Effector memory CD8-positive, alpha-beta T cell (primary cell): ENCODE data around the gene TNS2.
"Not testable (repeated sequence)": the region's sequence is repeated elsewhere in the genome, so short reads cannot be mapped to it uniquely, and the experiment has no call there.

Source experiments
- ATAC-seq: fragments of 150-1000 bp; cut with Tn5 transposase; replicated peaks from 2 replicates; pipeline ENCODE4 v1.10.0; 2021; ENCODE audit warnings: mild to moderate bottlenecking, moderate library complexity
- DNase-seq, 3 experiments: peaks; one replicate each; pipeline ENCODE4 v3.0.0; 2021
- H3K27ac Mint-ChIP-seq, 2 donors: one replicate each; pipeline ENCODE4 v1.8.0; 2022; ENCODE audit warnings: mild to moderate bottlenecking in 2 of 2, mixed read lengths in 2 of 2, moderate library complexity in 2 of 2
- H3K27me3 Mint-ChIP-seq, 2 donors: one replicate each; pipeline ENCODE4 v1.8.0; 2022; ENCODE audit warnings: mixed read lengths in 2 of 2
- H3K36me3 Mint-ChIP-seq: one replicate; pipeline ENCODE4 v1.8.0; 2022; ENCODE audit warnings: mild to moderate bottlenecking, moderate library complexity, mixed read lengths; ENCODE audit not compliant: insufficient read depth
- H3K4me1 Mint-ChIP-seq, 2 donors: one replicate each; pipeline ENCODE4 v1.8.0; 2022; ENCODE audit warnings: low read depth in 2 of 2, mixed read lengths in 2 of 2
- H3K4me3 Mint-ChIP-seq, 2 donors: one replicate each; pipeline ENCODE4 v1.8.0; 2022; ENCODE audit warnings: mild to moderate bottlenecking in 2 of 2, mixed read lengths in 2 of 2, moderate library complexity in 2 of 2
- H3K9me3 Mint-ChIP-seq, 2 donors: one replicate each; pipeline ENCODE4 v1.8.0; 2022; ENCODE audit warnings: mixed read lengths in 2 of 2
- total RNA-seq, 9 experiments: gene quantifications; one replicate each; lab custom pipeline; 2026; lab: John Stamatoyannopoulos, UW

TNS2 gene
- 2.2 to 5.5 (median 3.4) reads per million in 9 experiments for total RNA-seq

GRCh38 chr12:53049571-53050318 is at the start of gene TNS2:
Gene TNS2 (plus strand): TSS chr12:53050065. CDS start chr12:53050186, 121 bp downstream.
- H3K27me3 Mint-ChIP-seq: no peaks in the 10 kb centered on the region
- DNase-seq (no peak), ATAC-seq (no peak)
- H3K9me3 Mint-ChIP-seq: no peaks in the 10 kb centered on the region
- H3K36me3 Mint-ChIP-seq: peaks cover 6% of the 10 kb centered on the region
- H3K27ac Mint-ChIP-seq: peak within 1 kb of the TSS; percentile 25 to 77
- peaks cover 11 to 23% of the 10 kb centered on the region in 2 donors for H3K4me1 Mint-ChIP-seq
- no peak within 1 kb of the TSS for H3K4me3 Mint-ChIP-seq

GRCh38 chr12:53004178-53004577 is 45.7 kb upstream of the TNS2 start:
- Mint-ChIP-seq H3K4me3 (no peak overlapping the region), H3K27ac (peak overlapping the region in 1 of 2 donors; percentile 62), H3K4me1 (peaks cover 18 to 23% of the 10 kb centered on the region in 2 donors), H3K27me3 (peaks cover 6 to 11% of the 10 kb centered on the region in 2 donors), H3K36me3 (peaks cover 22% of the 10 kb centered on the region), H3K9me3 (no peaks in the 10 kb centered on the region)
- DNase-seq: no peak
- ATAC-seq: no peak

- peaks cover 5 to 11% of the 10 kb centered on the region in 2 donors for H3K27me3 Mint-ChIP-seq
- peak overlapping the region in 1 of 2 donors; percentile 62 for H3K27ac Mint-ChIP-seq
- no peak for ATAC-seq
- peak overlapping the region in 1 of 2 donors; percentile 97 for H3K4me3 Mint-ChIP-seq
- no peaks in the 10 kb centered on the region for H3K9me3 Mint-ChIP-seq
- H3K4me1 Mint-ChIP-seq: peaks cover 20 to 23% of the 10 kb centered on the region in 2 donors
- peaks cover 25% of the 10 kb centered on the region for H3K36me3 Mint-ChIP-seq
- no peak for DNase-seq
Observed at GRCh38 chr12:53004582-53004981, 45.3 kb upstream of the TNS2 start.

- no peak for DNase-seq
- peaks cover 25% of the 10 kb centered on the region for H3K36me3 Mint-ChIP-seq
- peak overlapping the region; percentile 97 to 100 for H3K4me3 Mint-ChIP-seq
- H3K27me3 Mint-ChIP-seq: peaks cover 0 to 11% of the 10 kb centered on the region in 2 donors
- H3K9me3 Mint-ChIP-seq: no peaks in the 10 kb centered on the region
- peak overlapping the region; percentile 93 to 99 for H3K27ac Mint-ChIP-seq
- ATAC-seq: no peak
- H3K4me1 Mint-ChIP-seq: peaks cover 28 to 29% of the 10 kb centered on the region in 2 donors
Observed at GRCh38 chr12:53005215-53005985, 44.5 kb upstream of the TNS2 start.

GRCh38 chr12:53005986-53006809 is 43.7 kb upstream of the TNS2 start, which contains the start of gene EIF4B:
Gene EIF4B (plus strand): TSS chr12:53006456. CDS start chr12:53006484, 28 bp downstream.
- Mint-ChIP-seq H3K36me3 (peaks cover 30% of the 10 kb centered on the region), H3K4me3 (peak within 1 kb of the TSS; percentile 97 to 100), H3K27me3 (peaks cover 0 to 8% of the 10 kb centered on the region in 2 donors), H3K4me1 (peaks cover 30 to 36% of the 10 kb centered on the region in 2 donors), H3K9me3 (no peaks in the 10 kb centered on the region), H3K27ac (peak within 1 kb of the TSS; percentile 93 to 99)
- ATAC-seq: peak; percentile 86
- peak; percentile 98 to 99 (median 99) for DNase-seq

- Mint-ChIP-seq H3K27ac (peak overlapping the region; percentile 93 to 99), H3K36me3 (peaks cover 32% of the 10 kb centered on the region), H3K9me3 (no peaks in the 10 kb centered on the region), H3K27me3 (peaks cover 0 to 2% of the 10 kb centered on the region in 2 donors), H3K4me1 (peaks cover 33 to 42% of the 10 kb centered on the region in 2 donors), H3K4me3 (peak overlapping the region; percentile 97 to 100)
- ATAC-seq (peak; percentile 14), DNase-seq (peak; percentile 59 to 62 (median 61))
Observed at GRCh38 chr12:53006810-53007309, 43.0 kb upstream of the TNS2 start.

- Mint-ChIP-seq H3K9me3 (no peaks in the 10 kb centered on the region), H3K27ac (peak overlapping the region; percentile 93 to 99), H3K4me3 (peak overlapping the region; percentile 97 to 100), H3K36me3 (peaks cover 36% of the 10 kb centered on the region), H3K27me3 (no peaks in the 10 kb centered on the region), H3K4me1 (peaks cover 33 to 45% of the 10 kb centered on the region in 2 donors)
- DNase-seq (no peak), ATAC-seq (no peak)
Observed at GRCh38 chr12:53007343-53007742, 42.5 kb upstream of the TNS2 start.

- not testable (repeated sequence) for H3K9me3 Mint-ChIP-seq, H3K27me3 Mint-ChIP-seq, DNase-seq, ATAC-seq
- Mint-ChIP-seq H3K36me3 (peaks cover 37% of the 10 kb centered on the region), H3K4me3 (peak overlapping the region; percentile 97 to 100), H3K27ac (peak overlapping the region in 1 of 2 donors; percentile 99), H3K4me1 (peaks cover 33 to 45% of the 10 kb centered on the region in 2 donors)
Observed at GRCh38 chr12:53008760-53009159, 41.1 kb upstream of the TNS2 start.

GRCh38 chr12:53010955-53011354 is 38.9 kb upstream of the TNS2 start:
- peaks cover 44% of the 10 kb centered on the region for H3K36me3 Mint-ChIP-seq
- DNase-seq (no peak), ATAC-seq (no peak)
- H3K27me3 Mint-ChIP-seq: no peaks in the 10 kb centered on the region
- H3K4me3 Mint-ChIP-seq: no peak overlapping the region
- H3K27ac Mint-ChIP-seq: peak overlapping the region in 1 of 2 donors; percentile 70
- peaks cover 35 to 48% of the 10 kb centered on the region in 2 donors for H3K4me1 Mint-ChIP-seq
- no peaks in the 10 kb centered on the region for H3K9me3 Mint-ChIP-seq

GRCh38 chr12:53011889-53012288 is 38.0 kb upstream of the TNS2 start:
- peaks cover 44% of the 10 kb centered on the region for H3K36me3 Mint-ChIP-seq
- H3K27ac Mint-ChIP-seq: peak overlapping the region in 1 of 2 donors; percentile 25
- H3K27me3 Mint-ChIP-seq: no peaks in the 10 kb centered on the region
- no peak for ATAC-seq
- peaks cover 29 to 48% of the 10 kb centered on the region in 2 donors for H3K4me1 Mint-ChIP-seq
- no peak for DNase-seq
- H3K4me3 Mint-ChIP-seq: no peak overlapping the region
- no peaks in the 10 kb centered on the region for H3K9me3 Mint-ChIP-seq

GRCh38 chr12:53012928-53013327 is 36.9 kb upstream of the TNS2 start:
- Mint-ChIP-seq H3K27ac (no peak overlapping the region), H3K4me1 (peaks cover 26 to 45% of the 10 kb centered on the region in 2 donors), H3K36me3 (peaks cover 53% of the 10 kb centered on the region), H3K4me3 (no peak overlapping the region), H3K27me3 (no peaks in the 10 kb centered on the region), H3K9me3 (no peaks in the 10 kb centered on the region)
- DNase-seq (no peak), ATAC-seq (no peak)

GRCh38 chr12:53014709-53015108 is 35.2 kb upstream of the TNS2 start:
- Mint-ChIP-seq H3K4me3 (no peak overlapping the region), H3K36me3 (peaks cover 57% of the 10 kb centered on the region)

More at GRCh38 chr12:53014709-53015108, 35.2 kb upstream of the TNS2 start:
- no peaks in the 10 kb centered on the region for H3K27me3 Mint-ChIP-seq
- H3K9me3 Mint-ChIP-seq: no peaks in the 10 kb centered on the region
- no peak for DNase-seq
- peak overlapping the region; percentile 6 to 49 for H3K27ac Mint-ChIP-seq
- ATAC-seq: no peak
- H3K4me1 Mint-ChIP-seq: peaks cover 19 to 33% of the 10 kb centered on the region in 2 donors
